Right renal pelvis (tissue), 4 donors: ENCODE measurements around the gene DIPK1B. TPM values are rescaled to one million over a fixed set of nuclear protein-coding genes. Genes with fewer than 3 reads are reported as not detected.
"Not testable (repeated sequence)": the region's sequence is repeated elsewhere in the genome, so short reads cannot be mapped to it uniquely, and the experiment has no call there.

ENCODE experiments used
- DNase-seq, 4 donors: peaks; one replicate each; pipeline ENCODE4 v3.0.0-alpha.2; 2013; ENCODE audit warnings: low read depth in 4 of 4, low spot score in 3 of 4, missing footprints in 1 of 4
- polyA plus RNA-seq, 4 donors: library from polyadenylated mRNA; unstranded; fragments of 120-200 nt; gene quantifications; one replicate each; pipeline ENCODE4 v1.2.1, GENCODE V29; 2013; ENCODE audit not compliant: insufficient read length in 4 of 4

The DIPK1B gene
- polyA plus RNA-seq, 4 donors = 31.0 to 47.3 (median 34.3) TPM

GRCh38 chr9:136748201-136748600 lies 35.8 kb downstream of the DIPK1B start, which contains the start of gene LCN6:
LCN6 (minus strand) TSS chr9:136748525; CDS start chr9:136748483, 42 bp downstream.
- DNase-seq = no peak

GRCh38 chr9:136748666-136749611 lies 36.6 kb downstream of the DIPK1B start:
- no peak for DNase-seq

GRCh38 chr9:136750526-136750925 lies 38.2 kb downstream of the DIPK1B start:
- no peak for DNase-seq

- DNase-seq = no peak
Measured at GRCh38 chr9:136751244-136751643, 38.9 kb downstream of the DIPK1B start.

- no peak for DNase-seq
Measured at GRCh38 chr9:136751814-136752213, 39.4 kb downstream of the DIPK1B start.

GRCh38 chr9:136753371-136754058 lies 41.1 kb downstream of the DIPK1B start:
- DNase-seq = no peak

- DNase-seq = no peak
Measured at GRCh38 chr9:136754059-136754572, 41.7 kb downstream of the DIPK1B start.

GRCh38 chr9:136754626-136755301 lies 42.4 kb downstream of the DIPK1B start:
- no peak for DNase-seq

GRCh38 chr9:136755302-136756133 lies 43.1 kb downstream of the DIPK1B start:
- not testable (repeated sequence) for DNase-seq

- no peak for DNase-seq
Measured at GRCh38 chr9:136756134-136756438, 43.7 kb downstream of the DIPK1B start.

GRCh38 chr9:136756836-136757235 lies 44.5 kb downstream of the DIPK1B start:
- no peak for DNase-seq

- DNase-seq = no peak
Measured at GRCh38 chr9:136757328-136757727, 45.0 kb downstream of the DIPK1B start.

- no peak for DNase-seq
Measured at GRCh38 chr9:136757751-136758140, 45.4 kb downstream of the DIPK1B start.

GRCh38 chr9:136759001-136759400 lies 46.6 kb downstream of the DIPK1B start:
- DNase-seq = no peak

- DNase-seq = no peak
Measured at GRCh38 chr9:136759436-136760325, 47.3 kb downstream of the DIPK1B start.

- no peak for DNase-seq
Measured at GRCh38 chr9:136760424-136760823, 48.1 kb downstream of the DIPK1B start.

GRCh38 chr9:136760834-136761544 lies 48.6 kb downstream of the DIPK1B start:
- not testable (repeated sequence) for DNase-seq

- DNase-seq = no peak
Measured at GRCh38 chr9:136761545-136761981, 49.2 kb downstream of the DIPK1B start.
